ENCODE measurements around the gene TSFM.

The TSFM gene

GRCh38 chr12:57782608-57783465, at the start of gene TSFM:
Gene TSFM, plus strand, starts transcription at chr12:57782787. Its CDS starts 15 bp downstream, at chr12:57782802.
- peak; percentile 70 for DNase-seq

DNA sequence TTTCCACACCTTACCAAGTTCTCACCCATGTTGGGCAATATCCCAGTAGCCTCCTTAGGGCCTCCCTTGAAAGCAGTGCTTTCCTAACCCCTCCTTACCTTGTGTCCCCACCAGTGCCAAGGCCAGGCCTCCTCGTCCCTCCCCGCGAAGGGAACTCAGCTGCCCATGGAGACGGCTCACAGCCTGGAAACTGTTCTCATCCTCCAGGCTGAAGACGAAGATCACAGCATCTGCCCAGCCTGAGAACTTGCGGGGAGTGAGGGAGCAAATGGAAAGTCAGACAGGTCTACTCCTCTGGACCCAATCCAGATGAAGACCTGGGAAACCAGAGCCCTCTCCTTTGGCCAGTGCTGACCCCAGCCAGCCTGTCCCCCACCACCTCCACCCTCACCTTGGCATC, 48.7 kb upstream of the TSFM start:
- DNase-seq: no peak

- DNase-seq: no peak
Measured at GRCh38 chr12:57734591-57734990, 48.0 kb upstream of the TSFM start.

DNA sequence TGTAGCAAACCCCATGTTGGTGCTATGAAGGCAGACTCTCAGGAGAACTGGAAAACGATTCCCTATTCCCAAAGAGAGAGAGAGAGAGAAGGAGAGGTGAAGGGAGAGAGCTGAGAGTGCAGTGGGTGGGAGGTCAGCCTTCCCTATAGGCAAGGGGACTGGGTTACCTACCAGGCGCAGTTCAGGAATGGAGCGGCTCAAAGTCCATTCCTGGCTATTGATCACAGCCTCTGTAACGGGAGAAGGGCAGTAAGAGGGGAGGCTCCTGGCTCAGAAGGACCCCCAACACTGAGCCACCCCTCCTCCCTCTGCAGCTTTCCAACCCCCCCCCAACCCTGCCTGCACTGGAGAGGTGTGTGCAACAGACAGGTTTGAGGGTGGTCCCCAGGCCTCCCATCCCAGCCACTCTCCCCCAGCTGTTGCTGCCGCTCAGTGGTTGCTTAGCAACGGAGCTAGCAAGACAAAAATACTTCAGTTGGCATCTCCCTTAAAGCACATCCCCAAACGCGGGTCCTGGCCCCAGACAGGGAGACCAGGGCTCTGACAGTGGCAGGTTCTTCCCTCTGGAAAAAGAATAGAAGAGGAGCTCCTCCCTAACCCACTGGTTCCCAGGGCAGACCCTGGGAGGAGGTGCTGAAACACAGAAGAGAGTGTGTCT, 47.3 kb upstream of the TSFM start:
- DNase-seq: no peak

GRCh38 chr12:57735952-57736740, 46.4 kb upstream of the TSFM start:
- no peak for DNase-seq

DNA sequence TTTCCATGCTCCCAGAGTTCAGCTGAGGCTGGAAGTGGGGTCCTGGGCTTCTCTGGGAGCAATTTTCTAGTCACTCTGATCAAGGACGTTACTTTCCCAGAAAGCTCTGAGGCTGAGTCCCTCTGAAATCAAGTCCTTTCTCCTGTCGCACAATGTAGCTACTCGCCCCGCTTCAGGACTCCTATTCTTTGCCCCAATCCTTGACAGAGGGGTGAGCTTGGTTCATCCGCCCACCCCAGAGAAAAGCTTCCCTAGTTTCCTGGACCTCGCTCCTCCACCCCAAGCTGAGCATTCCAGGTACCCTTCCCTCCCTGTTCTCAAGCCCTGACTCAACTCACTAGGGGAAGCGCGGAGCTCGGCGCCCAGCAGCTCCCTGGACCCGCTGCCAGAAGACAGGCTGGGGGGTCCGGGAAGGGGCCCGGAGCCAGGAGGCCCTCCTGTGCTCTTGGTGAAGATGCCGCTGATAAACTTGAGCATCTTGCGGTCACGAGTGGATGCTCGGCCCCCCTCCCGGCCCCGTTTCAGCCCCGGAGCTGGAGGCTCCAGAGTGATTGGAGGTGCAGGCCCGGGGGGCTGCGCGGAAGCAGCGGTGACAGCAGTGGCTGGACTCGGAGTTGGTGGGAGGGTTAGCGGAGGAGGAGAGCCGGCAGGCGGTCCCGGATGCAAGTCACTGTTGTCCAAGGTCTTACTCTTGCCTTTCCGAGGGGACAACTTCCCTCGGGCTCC, 45.7 kb upstream of the TSFM start:
- DNase-seq: no peak

DNA sequence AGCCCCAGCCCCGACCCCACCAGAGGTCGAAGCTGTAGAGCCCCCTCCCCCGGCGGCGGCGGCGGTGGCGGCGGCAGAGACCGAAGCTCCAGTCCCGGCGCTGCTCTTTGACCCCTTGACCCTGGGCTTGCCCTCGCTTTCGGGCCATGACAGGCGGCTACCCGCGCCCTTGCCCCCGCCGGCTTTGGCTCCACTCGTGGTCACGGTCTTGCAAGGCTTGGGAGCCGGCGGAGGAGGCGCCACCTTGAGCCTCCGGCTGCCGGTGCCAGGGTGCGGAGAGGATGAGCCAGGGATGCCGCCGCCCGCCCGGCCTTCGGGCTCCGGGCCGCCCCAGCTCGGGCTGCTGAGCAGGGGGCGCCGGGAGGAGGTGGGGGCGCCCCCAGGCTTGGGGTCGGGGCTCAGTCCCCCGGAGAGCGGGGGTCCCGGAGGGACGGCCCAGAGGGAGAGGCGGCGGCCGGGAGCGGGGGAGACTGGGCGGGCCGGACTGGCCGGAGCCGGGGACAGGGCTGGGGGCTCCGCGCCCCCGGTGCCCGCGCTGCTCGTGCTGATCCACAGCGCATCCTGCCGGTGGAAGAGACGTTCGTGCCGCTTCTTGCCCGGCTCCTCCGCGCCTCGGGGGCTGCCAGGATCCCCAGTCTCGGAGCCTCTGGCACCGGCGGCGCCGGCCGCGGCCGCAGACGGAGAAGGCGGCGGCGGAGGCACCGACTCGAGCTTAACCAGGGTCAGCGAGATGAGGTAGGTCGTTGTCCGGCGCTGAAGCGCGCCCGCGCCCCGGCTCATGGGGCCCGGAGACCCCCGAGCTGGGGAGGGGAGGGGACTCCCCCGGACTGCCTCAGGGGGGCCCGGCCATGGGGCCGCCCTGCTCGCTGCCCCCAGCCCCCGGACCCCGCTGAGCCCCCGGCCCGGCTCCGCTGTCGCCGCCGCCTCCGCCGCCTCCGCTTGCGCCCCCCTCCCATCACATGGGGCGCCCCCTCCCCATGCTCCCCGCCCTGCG, 44.8 kb upstream of the TSFM start:
- DNase-seq: no peak

DNA sequence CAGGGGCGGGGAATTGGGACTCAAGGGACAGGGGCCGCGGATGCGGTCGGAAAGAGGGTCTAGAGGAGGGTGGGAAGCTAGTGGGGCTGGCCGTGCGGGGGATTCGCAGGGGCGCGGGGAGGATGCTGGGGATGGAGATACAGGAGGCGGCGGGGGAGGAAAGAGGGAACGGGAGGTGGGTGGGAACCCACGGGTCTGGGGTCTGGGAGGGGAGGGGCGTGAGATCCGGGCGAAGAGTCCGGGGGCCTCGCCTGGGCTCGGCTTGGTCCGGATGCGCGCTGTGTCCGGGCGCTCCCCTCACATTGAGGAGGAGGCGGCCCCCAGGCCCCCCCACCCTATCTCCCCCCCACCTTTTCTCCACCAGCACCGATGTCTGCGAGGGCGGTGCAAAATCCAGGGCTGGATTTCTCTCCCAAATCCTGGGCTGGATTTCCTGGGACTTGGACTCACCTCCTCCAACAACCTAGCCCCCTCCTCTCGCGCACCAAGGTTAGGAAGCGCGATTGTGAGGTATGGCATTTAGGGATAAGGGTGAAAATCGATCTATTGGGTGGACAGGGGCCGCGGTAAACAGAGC, 43.8 kb upstream of the TSFM start, which contains the start of gene AGAP2:
AGAP2 (minus strand) TSS at position 82 of the 577 bp plus-strand sequence. CDS start 496 bp downstream, outside the sequence.
- no peak for DNase-seq

DNA sequence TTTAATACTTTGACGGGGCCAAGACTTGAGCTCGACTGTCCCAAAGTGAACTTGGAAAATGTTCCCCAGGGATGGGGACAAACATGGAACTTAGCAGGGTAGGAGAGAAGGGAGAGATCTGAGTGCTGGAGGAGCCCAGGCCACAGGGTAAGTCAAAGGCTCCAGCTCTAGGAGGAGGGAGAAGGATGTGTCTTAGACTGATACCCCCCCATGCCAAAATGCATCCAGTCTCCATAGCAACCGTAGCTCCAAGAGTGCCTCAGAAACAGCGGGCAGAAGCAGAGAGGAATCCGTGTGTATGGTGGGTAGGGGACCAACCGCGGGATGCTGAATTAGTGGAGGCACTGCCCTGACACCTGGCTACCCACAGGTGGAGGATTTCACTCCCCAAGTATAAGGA, 43.2 kb upstream of the TSFM start:
- DNase-seq: no peak

GRCh38 chr12:57739914-57740538, 42.6 kb upstream of the TSFM start:
- no peak for DNase-seq

GRCh38 chr12:57740656-57741412, 41.8 kb upstream of the TSFM start:
- peak; percentile 22 for DNase-seq

DNA sequence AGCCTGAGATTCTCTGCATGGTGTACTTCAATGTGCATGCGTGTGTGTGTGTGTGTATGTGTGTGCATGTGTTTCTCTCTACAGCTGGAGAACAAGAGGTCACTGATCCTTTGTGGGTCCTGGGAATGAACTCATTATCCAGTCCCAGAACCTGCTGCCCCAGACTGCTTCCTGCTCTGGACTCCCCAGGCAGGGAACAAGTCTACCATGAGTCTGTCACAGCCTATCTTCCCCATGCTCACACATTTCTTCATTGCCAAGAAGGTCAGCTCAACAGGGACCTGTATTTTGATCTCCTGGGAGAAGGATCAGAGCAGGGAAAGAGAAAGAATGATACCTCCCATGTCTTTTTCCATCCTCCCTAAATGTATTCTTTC, 41.2 kb upstream of the TSFM start:
- DNase-seq: no peak

DNA sequence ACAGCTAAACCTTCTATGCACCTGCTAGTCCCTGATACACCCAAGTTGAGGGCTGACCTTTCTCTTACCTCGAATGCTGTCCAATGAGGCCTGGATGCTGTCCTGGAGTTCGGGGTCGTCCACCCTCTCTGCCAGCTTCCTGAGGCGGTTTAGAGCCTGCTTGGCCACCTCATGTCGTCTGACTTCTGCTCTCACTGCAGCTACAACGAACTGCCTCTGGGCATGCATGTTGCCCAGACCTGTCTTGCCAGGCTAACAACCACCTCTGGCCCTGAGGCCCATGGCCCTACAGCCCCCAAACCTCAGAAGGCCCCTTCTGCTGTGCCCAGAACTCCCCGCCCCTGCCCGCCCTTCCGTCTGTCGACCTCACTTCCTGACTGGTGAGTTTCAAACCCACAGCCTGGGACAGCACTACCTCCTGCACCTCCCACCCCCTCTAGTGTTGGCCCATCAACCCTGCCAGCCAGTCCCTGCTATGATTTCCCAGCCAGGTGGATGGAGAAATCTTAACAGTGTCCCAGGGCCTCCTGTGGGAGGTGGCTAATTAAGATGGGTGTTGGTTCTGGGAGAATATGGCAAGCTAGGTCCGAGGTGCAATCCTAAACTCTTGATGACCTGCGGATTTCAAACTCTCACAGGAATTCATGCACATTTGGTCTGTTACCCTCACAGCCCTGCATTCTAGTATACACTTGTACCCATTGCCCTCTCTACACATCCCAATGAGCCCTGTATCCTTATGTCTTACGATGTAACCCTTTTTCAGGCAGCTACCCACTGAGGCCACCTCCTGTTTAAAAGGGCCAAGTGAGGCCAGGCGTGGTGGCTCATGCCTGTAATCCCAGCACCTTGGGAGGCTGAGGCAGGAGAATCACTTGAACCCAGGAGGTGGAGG, 40.5 kb upstream of the TSFM start:
- no peak for DNase-seq

GRCh38 chr12:57743769-57744168, 38.8 kb upstream of the TSFM start:
- DNase-seq: no peak

DNA sequence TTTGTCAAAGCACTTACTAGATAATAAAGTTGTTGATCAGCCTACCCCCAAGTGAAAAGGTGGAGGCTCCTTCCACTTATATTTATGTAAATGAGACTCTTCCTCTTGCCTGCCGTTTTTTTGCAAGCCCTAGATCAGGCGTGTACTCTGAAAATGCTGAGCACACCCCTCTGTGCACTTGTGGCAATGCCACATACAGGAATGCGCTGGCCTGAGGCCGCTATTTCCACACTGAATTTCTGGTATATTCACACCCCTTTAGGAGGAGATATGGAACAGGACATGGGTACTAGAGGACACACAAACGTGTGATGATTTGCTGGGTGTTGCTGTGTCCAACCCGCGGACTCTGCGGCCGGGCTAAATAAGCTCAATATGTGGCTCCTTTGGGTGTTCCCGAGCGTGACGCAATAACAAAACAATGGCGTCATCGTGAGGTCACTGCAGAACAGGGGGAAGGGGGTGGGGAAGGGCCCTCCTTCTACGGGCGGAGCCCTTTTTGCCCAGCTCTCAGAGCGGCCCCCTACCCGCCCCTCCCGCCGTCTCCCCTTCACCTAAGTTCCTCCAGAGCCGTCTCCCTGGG, 38.3 kb upstream of the TSFM start:
- no peak for DNase-seq

- peak; percentile 97 for DNase-seq
Measured at GRCh38 chr12:57744777-57745484, 37.7 kb upstream of the TSFM start, which contains the start of gene TSPAN31. Gene TSPAN31, plus strand, starts transcription at chr12:57745039. Its CDS starts 116 bp downstream, at chr12:57745155.

DNA sequence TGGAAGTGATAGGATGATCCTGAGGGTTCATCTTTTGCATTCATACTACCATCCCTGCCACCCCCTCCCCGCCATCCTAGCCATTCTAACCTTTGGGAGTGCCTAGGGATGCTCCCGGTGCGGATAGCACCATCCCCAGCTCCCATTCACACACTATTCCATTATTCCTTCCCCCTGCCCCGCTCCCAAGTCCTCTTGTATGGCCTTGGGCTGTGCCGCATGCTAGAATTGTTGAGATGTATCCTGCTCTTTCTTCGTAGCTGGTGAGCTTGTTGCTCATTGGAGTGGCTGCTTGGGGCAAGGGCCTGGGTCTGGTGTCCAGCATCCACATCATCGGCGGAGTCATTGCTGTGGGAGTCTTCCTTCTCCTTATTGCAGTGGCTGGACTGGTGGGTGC, 37.1 kb upstream of the TSFM start:
- no peak for DNase-seq

DNA sequence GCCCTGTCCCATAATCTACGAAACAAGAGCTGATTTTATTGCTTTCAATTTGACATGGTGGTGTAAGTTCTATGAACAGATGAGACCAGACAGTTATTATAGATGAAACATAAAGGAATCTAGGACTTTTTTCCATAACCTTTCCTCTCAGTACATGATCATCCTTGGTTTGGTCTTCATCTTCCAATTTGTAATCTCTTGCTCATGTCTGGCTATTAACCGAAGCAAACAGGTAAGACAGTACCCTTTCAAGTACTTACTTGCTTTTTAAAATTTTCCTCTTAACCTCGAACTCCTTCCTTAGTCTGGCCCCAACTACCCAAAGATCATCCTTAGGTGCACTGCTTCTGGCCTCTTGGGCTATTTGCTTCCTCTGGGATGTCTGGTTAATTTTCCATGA, 36.6 kb upstream of the TSFM start:
- DNase-seq: no peak
